ENCODE data around the gene TXNDC5. TPM values are rescaled to one million over a fixed set of nuclear protein-coding genes. Genes with fewer than 3 reads are reported as not detected.

The TXNDC5 gene
- total RNA-seq, 4 donors from 2014 or later = 85.0 to 137 (median 110) TPM

DNA sequence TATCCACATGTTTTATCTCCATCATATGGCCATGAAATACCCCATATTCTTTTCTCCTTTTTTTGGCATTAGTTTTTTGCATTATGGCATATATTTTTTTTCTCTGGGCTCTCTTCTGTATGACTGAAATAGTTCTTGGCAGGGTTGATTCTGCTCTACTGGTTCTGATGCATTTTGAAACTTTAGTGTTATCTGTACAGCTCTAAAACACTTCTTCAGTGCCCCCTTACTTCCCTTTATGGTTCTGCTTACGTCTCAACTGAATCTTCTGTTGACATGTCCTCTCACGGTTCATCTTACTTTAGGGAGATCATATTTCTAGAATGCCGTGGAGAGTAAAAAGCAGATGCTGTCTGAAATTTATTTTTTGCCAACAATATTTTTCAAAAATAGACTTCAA, 23.2 kb upstream of the TXNDC5 start:
- TF ChIP-seq POLR2A (IDR thresholded peaks at IDR 0.05) (no peak), EP300 (IDR thresholded peaks at IDR 0.05) (no peak)
- TF ChIP-seq, protein P1, sequence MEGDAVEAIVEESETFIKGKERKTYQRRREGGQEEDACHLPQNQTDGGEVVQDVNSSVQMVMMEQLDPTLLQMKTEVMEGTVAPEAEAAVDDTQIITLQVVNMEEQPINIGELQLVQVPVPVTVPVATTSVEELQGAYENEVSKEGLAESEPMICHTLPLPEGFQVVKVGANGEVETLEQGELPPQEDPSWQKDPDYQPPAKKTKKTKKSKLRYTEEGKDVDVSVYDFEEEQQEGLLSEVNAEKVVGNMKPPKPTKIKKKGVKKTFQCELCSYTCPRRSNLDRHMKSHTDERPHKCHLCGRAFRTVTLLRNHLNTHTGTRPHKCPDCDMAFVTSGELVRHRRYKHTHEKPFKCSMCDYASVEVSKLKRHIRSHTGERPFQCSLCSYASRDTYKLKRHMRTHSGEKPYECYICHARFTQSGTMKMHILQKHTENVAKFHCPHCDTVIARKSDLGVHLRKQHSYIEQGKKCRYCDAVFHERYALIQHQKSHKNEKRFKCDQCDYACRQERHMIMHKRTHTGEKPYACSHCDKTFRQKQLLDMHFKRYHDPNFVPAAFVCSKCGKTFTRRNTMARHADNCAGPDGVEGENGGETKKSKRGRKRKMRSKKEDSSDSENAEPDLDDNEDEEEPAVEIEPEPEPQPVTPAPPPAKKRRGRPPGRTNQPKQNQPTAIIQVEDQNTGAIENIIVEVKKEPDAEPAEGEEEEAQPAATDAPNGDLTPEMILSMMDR (IDR thresholded peaks at IDR 0.05) = no peak
- 38 to 55% methylated on average over 3 of the region's 3 CpGs for WGBS, 2 donors

DNA sequence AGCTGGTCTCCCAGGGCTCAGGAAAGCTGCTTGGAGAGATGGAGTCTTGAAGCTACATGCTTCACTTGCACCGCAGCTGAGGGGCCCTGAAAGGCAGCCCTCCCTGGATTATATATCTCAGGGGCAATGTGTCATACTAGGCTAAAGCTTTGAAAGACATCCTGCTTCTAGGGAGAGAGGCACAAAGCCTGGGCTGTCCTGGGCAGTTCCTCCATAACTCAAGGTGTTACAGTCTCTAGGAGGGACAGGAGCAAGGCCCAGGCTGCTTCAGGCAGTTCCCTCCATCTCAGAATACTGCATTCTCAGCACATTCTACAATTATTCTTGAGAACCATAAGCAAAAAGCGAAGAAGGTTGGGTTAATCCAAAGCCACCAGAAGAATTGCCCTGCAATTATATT, 22.0 kb upstream of the TXNDC5 start:
- H3K4me1 ChIP-seq = no peaks in the 10 kb centered on the region
- WGBS, 2 donors = 88% methylated on average over 2 of the region's 2 CpGs
- TF ChIP-seq, protein P1 (IDR thresholded peaks at IDR 0.05) = no peak
- TF ChIP-seq POLR2A (IDR thresholded peaks at IDR 0.05) (no peak), EP300 (IDR thresholded peaks at IDR 0.05) (no peak)

More for the DNA sequence above, 23.2 kb upstream of the TXNDC5 start:
- Histone ChIP-seq H3K36me3 (no peaks in the 10 kb centered on the region), H3K4me3 (no peak overlapping the region), H3K27ac (no peak overlapping the region), H3K9me3 (no peaks in the 10 kb centered on the region), H3K4me1 (no peaks in the 10 kb centered on the region), H3K27me3 (no peaks in the 10 kb centered on the region)
- no peak for DNase-seq (ENCODE audit: low spot score in 2 of 2)

DNA sequence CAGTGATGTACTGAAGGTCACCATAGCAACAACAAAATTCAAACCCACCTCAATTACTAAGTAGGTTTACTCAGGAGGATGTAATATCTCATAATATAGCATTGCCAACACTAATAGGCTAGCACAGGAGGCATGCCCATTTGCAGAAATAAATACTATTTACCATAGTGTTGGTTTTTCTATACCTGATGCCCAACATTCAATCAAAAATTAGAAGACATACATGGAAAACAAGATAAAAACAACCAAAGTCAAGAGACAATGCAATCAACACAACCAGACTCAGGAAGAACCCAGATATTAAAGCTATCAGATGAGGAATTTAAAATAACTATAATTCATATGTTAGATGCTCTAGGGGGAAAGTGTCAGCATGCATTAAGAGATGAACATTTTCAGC, 14.3 kb upstream of the TXNDC5 start:
- Histone ChIP-seq H3K36me3 (no peaks in the 10 kb centered on the region), H3K4me3 (no peak overlapping the region), H3K27me3 (no peaks in the 10 kb centered on the region), H3K9me3 (peaks cover 0 to 22% (median 0%) of the 10 kb centered on the region in 4 donors), H3K27ac (no peak overlapping the region), H3K4me1 (peaks cover 0 to 3% (median 0%) of the 10 kb centered on the region in 4 donors)
- no peak for TF ChIP-seq POLR2A (IDR thresholded peaks at IDR 0.05)
- TF ChIP-seq EP300 (IDR thresholded peaks at IDR 0.05) = no peak
- TF ChIP-seq, protein P1 (IDR thresholded peaks at IDR 0.05) = no peak
- no peak for DNase-seq (ENCODE audit: low spot score in 2 of 2)

More for the DNA sequence above, 22.0 kb upstream of the TXNDC5 start:
- Histone ChIP-seq H3K27ac (no peak overlapping the region), H3K27me3 (no peaks in the 10 kb centered on the region), H3K9me3 (no peaks in the 10 kb centered on the region), H3K4me3 (no peak overlapping the region), H3K36me3 (no peaks in the 10 kb centered on the region)
- DNase-seq (ENCODE audit: low spot score in 2 of 2) = no peak

DNA sequence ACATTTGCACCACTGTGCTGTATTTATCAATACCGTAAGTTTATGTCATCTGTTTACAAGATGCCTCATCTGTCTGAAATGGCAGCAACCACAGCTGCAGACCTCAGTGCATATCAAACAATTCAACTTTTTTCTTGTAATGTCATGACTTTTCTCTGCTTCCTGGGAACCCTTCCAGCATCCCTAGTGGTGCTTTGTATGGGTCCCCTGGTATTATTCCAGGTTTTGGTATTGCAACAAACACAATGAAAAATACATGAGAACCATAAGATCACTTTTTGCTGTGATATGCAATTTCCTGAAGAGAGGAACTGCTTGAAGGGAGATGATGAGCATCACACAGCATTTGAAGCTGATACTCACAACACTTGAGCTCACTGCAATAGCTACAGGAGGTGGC, 12.0 kb upstream of the TXNDC5 start:
- Histone ChIP-seq H3K4me3 (no peak overlapping the region), H3K27me3 (no peaks in the 10 kb centered on the region), H3K27ac (no peak overlapping the region), H3K9me3 (peaks cover 0 to 22% (median 0%) of the 10 kb centered on the region in 4 donors), H3K36me3 (no peaks in the 10 kb centered on the region), H3K4me1 (peaks cover 0 to 3% (median 0%) of the 10 kb centered on the region in 4 donors)
- TF ChIP-seq EP300 (IDR thresholded peaks at IDR 0.05) (no peak), POLR2A (IDR thresholded peaks at IDR 0.05) (no peak)
- TF ChIP-seq, protein P1 (IDR thresholded peaks at IDR 0.05) = no peak
- 24 to 33% methylated on average over 1 of the region's 1 CpG for WGBS, 2 donors
- no peak for DNase-seq (ENCODE audit: low spot score in 2 of 2)

DNA sequence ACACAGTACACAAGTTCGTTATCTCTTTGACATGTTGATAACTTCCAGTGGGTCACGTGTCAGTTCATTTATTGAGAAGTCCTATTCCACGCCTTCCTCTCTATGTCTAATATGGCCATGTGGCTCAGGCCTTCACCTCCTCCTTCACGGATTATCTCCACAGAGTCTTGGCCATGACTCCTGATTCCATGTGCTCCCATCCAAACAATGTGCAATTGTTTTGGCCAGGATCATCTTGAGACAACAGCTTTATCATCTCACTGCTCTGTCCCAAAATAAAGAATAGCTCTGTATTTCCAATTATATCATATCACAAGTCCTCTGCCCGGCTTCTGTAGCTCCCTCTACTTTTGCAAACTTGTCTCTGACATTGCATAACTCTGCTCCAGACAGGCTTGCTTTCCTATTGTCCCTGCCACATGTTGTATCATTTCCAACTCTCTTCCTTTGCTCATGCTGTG, 11.1 kb upstream of the TXNDC5 start:
- Histone ChIP-seq H3K4me3 (no peak overlapping the region), H3K27ac (no peak overlapping the region), H3K4me1 (peaks cover 0 to 3% (median 0%) of the 10 kb centered on the region in 4 donors), H3K9me3 (peaks cover 0 to 20% (median 0%) of the 10 kb centered on the region in 4 donors), H3K36me3 (no peaks in the 10 kb centered on the region), H3K27me3 (no peaks in the 10 kb centered on the region)
- 71 to 79% methylated on average over 5 of the region's 5 CpGs for WGBS, 2 donors
- TF ChIP-seq, protein P1 (IDR thresholded peaks at IDR 0.05) = no peak
- TF ChIP-seq EP300 (IDR thresholded peaks at IDR 0.05) = no peak
- TF ChIP-seq POLR2A (IDR thresholded peaks at IDR 0.05) = no peak
- DNase-seq (ENCODE audit: low spot score in 2 of 2) = no peak
